Right atrium auricular region (tissue), 2 donors: ENCODE results near the gene CD36. TPM values are rescaled to one million over a fixed set of nuclear protein-coding genes. Genes with fewer than 3 reads are reported as not detected.
"Not testable (repeated sequence)": the region's sequence is repeated elsewhere in the genome, so short reads cannot be mapped to it uniquely, and the experiment has no call there.

ENCODE experiments used
- DNase-seq: peaks from one replicate; pipeline ENCODE4 v3.0.0-alpha.2; 2019; ENCODE audit warnings: low spot score
- H3K27ac ChIP-seq, 2 donors: fragments of 200-600 bp; sonication (generic); 1 replicate in 1 of 2; 2 replicates in 1 of 2; pipeline ENCODE4 v1.5.1; 2016 to 2019
- H3K27me3 ChIP-seq, 2 donors: fragments of 200-600 bp; sonication (generic); one replicate each; pipeline versions ENCODE4 v1.5.1 to v1.6.0; 2017 to 2019
- H3K36me3 ChIP-seq: fragments of 200-600 bp; sonication (generic); one replicate; pipeline ENCODE4 v1.5.1; 2016
- H3K4me1 ChIP-seq, 2 donors: fragments of 200-600 bp; sonication (generic); one replicate each; pipeline versions ENCODE4 v1.5.1 to v1.6.0; 2017 to 2019
- H3K4me3 ChIP-seq, 2 donors: fragments of 200-600 bp; sonication (generic); 1 replicate in 1 of 2; 2 replicates in 1 of 2; pipeline ENCODE4 v1.5.1; 2017 to 2019; ENCODE audit warnings: mild to moderate bottlenecking in 1 of 2, moderate library complexity in 1 of 2
- H3K9me3 ChIP-seq, 2 donors: fragments of 200-600 bp; sonication (generic); one replicate each; pipeline ENCODE4 v1.5.1; 2019
- CTCF ChIP-seq, 2 donors: fragments of 200-600 bp; sonication (generic); IDR thresholded peaks; one replicate each; pipeline ENCODE4 v1.5.1; 2019; ENCODE audit warnings: antibody characterized with exemption in 2 of 2
- total RNA-seq, 2 donors: library from RNA; depleted of rRNA; stranded (reverse); fragments of >200 nt; gene quantifications; one replicate each; pipeline ENCODE4 v1.1.0, GENCODE V29; 2016

Gene CD36
- total RNA-seq, 2 donors from 2014 or later, result 421 to 1,029 TPM

- peaks cover 0 to 29% of the 10 kb centered on the region in 2 donors for H3K4me1 ChIP-seq
- DNase-seq, result no peak
- peaks cover 47% of the 10 kb centered on the region for H3K36me3 ChIP-seq
- no peak for TF ChIP-seq CTCF (IDR thresholded peaks at IDR 0.05)
- no peak overlapping the region for H3K4me3 ChIP-seq
- H3K27ac ChIP-seq, result peak overlapping the region in 1 of 2 donors; percentile 61
- no peaks in the 10 kb centered on the region for H3K9me3 ChIP-seq
- no peaks in the 10 kb centered on the region for H3K27me3 ChIP-seq
These were observed 22.5 kb downstream of the CD36 start for GRCh38 chr7:80660939-80661338.

- no peak for TF ChIP-seq CTCF (IDR thresholded peaks at IDR 0.05)
- peaks cover 0 to 24% of the 10 kb centered on the region in 2 donors for H3K4me1 ChIP-seq
- H3K4me3 ChIP-seq, result no peak overlapping the region
- peak overlapping the region in 1 of 2 donors; percentile 61 for H3K27ac ChIP-seq
- H3K27me3 ChIP-seq, result no peaks in the 10 kb centered on the region
- H3K36me3 ChIP-seq, result peaks cover 53% of the 10 kb centered on the region
- no peaks in the 10 kb centered on the region for H3K9me3 ChIP-seq
- no peak for DNase-seq
These were observed 23.3 kb downstream of the CD36 start for GRCh38 chr7:80661729-80662128.

- H3K4me1 ChIP-seq, result peaks cover 0 to 24% of the 10 kb centered on the region in 2 donors
- H3K36me3 ChIP-seq, result peaks cover 59% of the 10 kb centered on the region
- DNase-seq, result no peak
- H3K4me3 ChIP-seq, result no peak overlapping the region
- no peaks in the 10 kb centered on the region for H3K9me3 ChIP-seq
- H3K27ac ChIP-seq, result no peak overlapping the region
- H3K27me3 ChIP-seq, result no peaks in the 10 kb centered on the region
- TF ChIP-seq CTCF (IDR thresholded peaks at IDR 0.05), result no peak
These were observed 23.8 kb downstream of the CD36 start for GRCh38 chr7:80662252-80662651.

GRCh38 chr7:80665526-80665925 is 27.1 kb downstream of the CD36 start:
- H3K4me3 ChIP-seq, result no peak overlapping the region
- H3K9me3 ChIP-seq, result no peaks in the 10 kb centered on the region
- no peaks in the 10 kb centered on the region for H3K27me3 ChIP-seq
- peaks cover 0 to 10% of the 10 kb centered on the region in 2 donors for H3K4me1 ChIP-seq
- H3K36me3 ChIP-seq, result peaks cover 85% of the 10 kb centered on the region
- DNase-seq, result no peak
- H3K27ac ChIP-seq, result no peak overlapping the region
- no peak for TF ChIP-seq CTCF (IDR thresholded peaks at IDR 0.05)

GRCh38 chr7:80666376-80666775 is 27.9 kb downstream of the CD36 start:
- no peak for TF ChIP-seq CTCF (IDR thresholded peaks at IDR 0.05)
- H3K4me1 ChIP-seq, result peaks cover 0 to 4% of the 10 kb centered on the region in 2 donors
- H3K27me3 ChIP-seq, result no peaks in the 10 kb centered on the region
- H3K9me3 ChIP-seq, result no peaks in the 10 kb centered on the region
- H3K27ac ChIP-seq, result no peak overlapping the region
- peaks cover 90% of the 10 kb centered on the region for H3K36me3 ChIP-seq
- DNase-seq, result no peak
- no peak overlapping the region for H3K4me3 ChIP-seq

- H3K9me3 ChIP-seq, H3K27ac ChIP-seq, H3K4me1 ChIP-seq, H3K27me3 ChIP-seq, H3K4me3 ChIP-seq, DNase-seq: not testable (repeated sequence)
- peaks cover 89% of the 10 kb centered on the region for H3K36me3 ChIP-seq
These were observed 30.9 kb downstream of the CD36 start for GRCh38 chr7:80669367-80669766.
